Measurements from ENCODE around the gene LHFPL4. TPM values are rescaled to one million over a fixed set of nuclear protein-coding genes. Genes with fewer than 3 reads are reported as not detected.

The LHFPL4 gene
- total and polyA plus RNA-seq, 2 experiments from 2014 or later, result 0.19 TPM; not detected in 1

- TF ChIP-seq EZH2phosphoT487 (IDR thresholded peaks at IDR 0.05; ENCODE audit: insufficient read depth, low read depth), result no peak
- TF ChIP-seq EZH2 (IDR thresholded peaks at IDR 0.05; ENCODE audit: insufficient read depth, poor library complexity, severe bottlenecking), result no peak
- Histone ChIP-seq H3K79me2 (ENCODE audit: insufficient read depth) (peaks cover 90% of the 10 kb centered on the region), H3K4me3 (no peak overlapping the region), H3K27me3 (replicated peaks; ENCODE audit: insufficient read depth) (no peaks in the 10 kb centered on the region), H3K9me2 (ENCODE audit: insufficient read depth) (no peaks in the 10 kb centered on the region), H3K27ac (no peak overlapping the region), H3K4me1 (ENCODE audit: insufficient read depth) (peaks cover 11% of the 10 kb centered on the region), H3K9me3 (ENCODE audit: low read depth) (no peaks in the 10 kb centered on the region), H3K4me2 (ENCODE audit: unreplicated experiment) (no peak overlapping the region), H3F3A (ENCODE audit: insufficient read depth) (peaks cover 23% of the 10 kb centered on the region; the same call in 1 of the 2 replicates), H3K36me3 (ENCODE audit: low read depth) (peaks cover 62% of the 10 kb centered on the region), H3K9ac (no peak overlapping the region), H2AFZ (no peak overlapping the region), H4K20me1 (ENCODE audit: insufficient read depth) (no peaks in the 10 kb centered on the region)
- WGBS, 2 experiments (ENCODE audit: low coverage in 1 of 2, low lambda C conversion rate in 2 of 2, missing lambda C conversion rate in 2 of 2), result 94 to 95% methylated on average over 3 of the region's 3 CpGs
- DNase-seq, result no peak
- in situ Hi-C loops (cut with MboI), result no loop called here
These were observed 83.6 kb downstream of the LHFPL4 start for GRCh38 chr3:9469986-9470385.

DNA sequence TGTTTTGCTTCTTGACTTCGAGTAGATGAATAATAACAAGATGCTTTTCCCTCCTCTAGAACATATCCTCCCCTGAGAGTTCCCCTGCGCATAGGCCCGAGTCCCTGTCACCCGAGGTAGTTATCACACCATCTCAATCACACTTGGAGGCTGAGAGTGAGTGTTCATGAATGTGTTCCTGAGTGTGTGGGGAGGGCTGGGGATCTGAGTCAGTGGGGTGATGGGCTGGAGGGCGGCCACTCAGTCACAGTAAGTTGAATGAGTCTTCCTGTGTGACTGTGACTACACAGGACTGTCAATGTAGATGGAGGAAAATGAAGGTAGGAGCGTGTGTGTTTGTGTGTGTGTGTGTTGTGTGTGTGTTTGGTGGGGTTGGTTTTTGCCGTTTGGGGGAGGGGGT lies 85.2 kb downstream of the LHFPL4 start:
- no peak overlapping the region for H3K4me3 ChIP-seq
- WGBS, 2 experiments (ENCODE audit: low coverage in 1 of 2, low lambda C conversion rate in 2 of 2, missing lambda C conversion rate in 2 of 2), result 48 to 49% methylated on average over 7 of the region's 7 CpGs
- H3K27me3 ChIP-seq (replicated peaks; ENCODE audit: insufficient read depth), result no peaks in the 10 kb centered on the region
- H4K20me1 ChIP-seq (ENCODE audit: insufficient read depth), result no peaks in the 10 kb centered on the region
- peaks cover 11% of the 10 kb centered on the region for H3K4me1 ChIP-seq (ENCODE audit: insufficient read depth)
- in situ Hi-C loops (cut with MboI), result no loop called here
- peaks cover 31% of the 10 kb centered on the region; the same call in 1 of the 2 replicates for H3F3A ChIP-seq (ENCODE audit: insufficient read depth)
- H3K9me3 ChIP-seq (ENCODE audit: low read depth), result no peaks in the 10 kb centered on the region
- no peak overlapping the region for H3K4me2 ChIP-seq (ENCODE audit: unreplicated experiment)
- H3K27ac ChIP-seq, result peak overlapping the region; percentile 52
- H2AFZ ChIP-seq, result no peak overlapping the region
- no peak overlapping the region for H3K9ac ChIP-seq
- DNase-seq, result peak; percentile 67
- H3K36me3 ChIP-seq (ENCODE audit: low read depth), result peaks cover 63% of the 10 kb centered on the region
- no peaks in the 10 kb centered on the region for H3K9me2 ChIP-seq (ENCODE audit: insufficient read depth)
- H3K79me2 ChIP-seq (ENCODE audit: insufficient read depth), result peaks cover 98% of the 10 kb centered on the region
- TF ChIP-seq EZH2 (IDR thresholded peaks at IDR 0.05; ENCODE audit: insufficient read depth, poor library complexity, severe bottlenecking) (no peak), EZH2phosphoT487 (IDR thresholded peaks at IDR 0.05; ENCODE audit: insufficient read depth, low read depth) (no peak)

- WGBS, 2 experiments (ENCODE audit: low coverage in 1 of 2, low lambda C conversion rate in 2 of 2, missing lambda C conversion rate in 2 of 2), result 85 to 93% methylated on average over 3 of the region's 3 CpGs
- Histone ChIP-seq H3K27ac (0 out of 2 replicates have a peak overlapping the region, but pooled peaks have one; percentile 52), H3K79me2 (ENCODE audit: insufficient read depth) (peaks cover 98% of the 10 kb centered on the region), H3K4me2 (ENCODE audit: unreplicated experiment) (no peak overlapping the region), H3K9ac (no peak overlapping the region), H3K4me1 (ENCODE audit: insufficient read depth) (peaks cover 11% of the 10 kb centered on the region), H3F3A (ENCODE audit: insufficient read depth) (peaks cover 31% of the 10 kb centered on the region; the same call in 1 of the 2 replicates), H3K4me3 (no peak overlapping the region), H2AFZ (no peak overlapping the region), H3K9me2 (ENCODE audit: insufficient read depth) (no peaks in the 10 kb centered on the region), H3K9me3 (ENCODE audit: low read depth) (no peaks in the 10 kb centered on the region), H3K27me3 (replicated peaks; ENCODE audit: insufficient read depth) (no peaks in the 10 kb centered on the region), H3K36me3 (ENCODE audit: low read depth) (peaks cover 67% of the 10 kb centered on the region), H4K20me1 (ENCODE audit: insufficient read depth) (no peaks in the 10 kb centered on the region)
- DNase-seq, result no peak
- no peak for TF ChIP-seq EZH2 (IDR thresholded peaks at IDR 0.05; ENCODE audit: insufficient read depth, poor library complexity, severe bottlenecking)
- TF ChIP-seq EZH2phosphoT487 (IDR thresholded peaks at IDR 0.05; ENCODE audit: insufficient read depth, low read depth), result no peak
- in situ Hi-C loops (cut with MboI), result no loop called here
These were observed 86.2 kb downstream of the LHFPL4 start for GRCh38 chr3:9467451-9467850.

GRCh38 chr3:9455596-9456131 lies 98.0 kb downstream of the LHFPL4 start:
- no peak overlapping the region for H3K4me3 ChIP-seq
- H4K20me1 ChIP-seq (ENCODE audit: insufficient read depth), result no peaks in the 10 kb centered on the region
- no peak overlapping the region for H3K27ac ChIP-seq
- no peak overlapping the region for H2AFZ ChIP-seq
- no peak overlapping the region for H3K4me2 ChIP-seq (ENCODE audit: unreplicated experiment)
- in situ Hi-C loops (cut with MboI), result no loop called here
- peaks cover 96% of the 10 kb centered on the region for H3K79me2 ChIP-seq (ENCODE audit: insufficient read depth)
- peaks cover 7% of the 10 kb centered on the region for H3K4me1 ChIP-seq (ENCODE audit: insufficient read depth)
- H3K36me3 ChIP-seq (ENCODE audit: low read depth), result peaks cover 78% of the 10 kb centered on the region
- H3F3A ChIP-seq (ENCODE audit: insufficient read depth), result peaks cover 22% of the 10 kb centered on the region; the same call in 1 of the 2 replicates
- H3K27me3 ChIP-seq (replicated peaks; ENCODE audit: insufficient read depth), result no peaks in the 10 kb centered on the region
- 98 to 100% methylated on average over 1 of the region's 1 CpG for WGBS, 2 experiments (ENCODE audit: low coverage in 1 of 2, low lambda C conversion rate in 2 of 2, missing lambda C conversion rate in 2 of 2)
- no peaks in the 10 kb centered on the region for H3K9me2 ChIP-seq (ENCODE audit: insufficient read depth)
- H3K9me3 ChIP-seq (ENCODE audit: low read depth), result no peaks in the 10 kb centered on the region
- TF ChIP-seq EZH2phosphoT487 (IDR thresholded peaks at IDR 0.05; ENCODE audit: insufficient read depth, low read depth), result no peak
- TF ChIP-seq EZH2 (IDR thresholded peaks at IDR 0.05; ENCODE audit: insufficient read depth, poor library complexity, severe bottlenecking), result no peak
- no peak for DNase-seq
- no peak overlapping the region for H3K9ac ChIP-seq
